T-helper 1 cell treated with Interleukin-12 subunit alpha and Interleukin-12 subunit beta and Interleukin-4 antibody, amounts not matched to agents 30 μg/mL and 1 μg/mL, for 36 hours (primary cell): ENCODE data around the gene FBRSL1.

ENCODE experiments used
- H3K27ac Mint-ChIP-seq: one replicate; pipeline ENCODE4 v1.8.0; 2021; ENCODE audit warnings: mild to moderate bottlenecking, mixed read lengths
- H3K27me3 Mint-ChIP-seq: one replicate; pipeline ENCODE4 v1.8.0; 2021; ENCODE audit warnings: low read depth, mixed read lengths
- H3K36me3 Mint-ChIP-seq: one replicate; pipeline ENCODE4 v1.8.0; 2021; ENCODE audit warnings: low read depth, mixed read lengths
- H3K4me1 Mint-ChIP-seq: one replicate; pipeline ENCODE4 v1.8.0; 2021; ENCODE audit warnings: low read depth, mixed read lengths
- H3K4me3 Mint-ChIP-seq: one replicate; pipeline ENCODE4 v1.8.0; 2021; ENCODE audit warnings: mild to moderate bottlenecking, moderate library complexity, mixed read lengths
- H3K9me3 Mint-ChIP-seq: one replicate; pipeline ENCODE4 v1.8.0; 2021; ENCODE audit warnings: mixed read lengths

The FBRSL1 gene

DNA sequence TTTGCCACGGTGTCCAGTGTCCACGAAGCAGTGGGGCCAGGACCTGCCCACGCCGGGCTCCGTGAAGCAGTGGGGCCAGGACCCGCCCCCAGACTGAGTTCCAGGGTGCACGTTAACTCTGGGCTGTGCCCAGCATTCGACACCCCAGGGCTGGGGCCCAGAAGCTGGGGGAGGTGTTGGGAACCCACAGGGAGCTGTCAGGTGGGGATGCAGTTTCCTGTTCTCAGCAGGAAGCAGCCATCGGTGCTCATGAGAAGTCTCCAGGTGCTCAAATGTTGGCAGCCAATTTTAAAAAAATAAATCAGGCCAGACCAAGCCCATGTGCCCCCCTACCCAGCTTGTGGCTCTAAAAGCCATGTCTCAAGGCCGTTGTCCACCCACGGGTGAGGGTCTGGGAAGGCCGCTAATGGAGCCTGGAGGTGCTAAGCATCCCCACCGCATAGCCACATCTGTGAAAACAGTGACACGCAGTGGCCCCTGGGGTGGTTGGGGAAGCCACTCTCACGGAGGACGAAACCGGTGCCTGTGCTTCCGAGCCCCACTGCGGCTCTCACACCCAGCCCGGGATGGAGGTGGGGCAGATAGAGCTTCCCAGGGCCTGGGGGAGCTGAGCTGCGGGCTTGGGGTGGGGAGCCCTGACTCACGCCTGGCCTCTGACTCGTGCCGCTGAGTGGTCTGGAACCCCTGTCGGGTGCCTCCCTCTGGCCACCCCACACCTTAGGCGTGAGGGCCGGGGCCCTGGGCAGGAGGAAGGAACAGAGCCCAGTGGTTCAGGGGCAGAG is 53.5 kb downstream of the FBRSL1 start:
- Mint-ChIP-seq H3K4me3 (no peak overlapping the region), H3K36me3 (no peaks in the 10 kb centered on the region), H3K4me1 (no peaks in the 10 kb centered on the region), H3K27ac (no peak overlapping the region), H3K9me3 (no peaks in the 10 kb centered on the region), H3K27me3 (no peaks in the 10 kb centered on the region)

DNA sequence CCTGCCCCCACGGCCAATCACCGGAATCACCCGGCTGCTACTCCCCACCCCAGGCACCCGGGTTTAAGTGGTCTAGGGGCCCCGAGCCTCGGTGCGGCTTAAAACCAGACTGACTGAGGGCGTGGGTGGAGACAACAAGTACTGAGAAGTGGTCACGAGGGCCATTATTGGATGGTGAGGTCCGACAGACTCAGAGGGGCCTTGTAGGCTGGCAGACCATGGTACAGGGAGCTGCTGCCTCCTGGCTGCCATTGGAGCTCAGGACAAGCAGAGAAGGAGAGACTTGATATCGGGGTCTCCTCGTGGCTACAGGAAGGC is 54.1 kb downstream of the FBRSL1 start:
- no peak overlapping the region for H3K4me3 Mint-ChIP-seq
- H3K36me3 Mint-ChIP-seq = no peaks in the 10 kb centered on the region
- no peaks in the 10 kb centered on the region for H3K4me1 Mint-ChIP-seq
- no peak overlapping the region for H3K27ac Mint-ChIP-seq
- H3K27me3 Mint-ChIP-seq = no peaks in the 10 kb centered on the region
- no peaks in the 10 kb centered on the region for H3K9me3 Mint-ChIP-seq

GRCh38 chr12:132544498-132544897 is 54.5 kb downstream of the FBRSL1 start:
- Mint-ChIP-seq H3K4me1 (no peaks in the 10 kb centered on the region), H3K4me3 (no peak overlapping the region), H3K9me3 (no peaks in the 10 kb centered on the region), H3K36me3 (no peaks in the 10 kb centered on the region), H3K27me3 (no peaks in the 10 kb centered on the region), H3K27ac (no peak overlapping the region)

DNA sequence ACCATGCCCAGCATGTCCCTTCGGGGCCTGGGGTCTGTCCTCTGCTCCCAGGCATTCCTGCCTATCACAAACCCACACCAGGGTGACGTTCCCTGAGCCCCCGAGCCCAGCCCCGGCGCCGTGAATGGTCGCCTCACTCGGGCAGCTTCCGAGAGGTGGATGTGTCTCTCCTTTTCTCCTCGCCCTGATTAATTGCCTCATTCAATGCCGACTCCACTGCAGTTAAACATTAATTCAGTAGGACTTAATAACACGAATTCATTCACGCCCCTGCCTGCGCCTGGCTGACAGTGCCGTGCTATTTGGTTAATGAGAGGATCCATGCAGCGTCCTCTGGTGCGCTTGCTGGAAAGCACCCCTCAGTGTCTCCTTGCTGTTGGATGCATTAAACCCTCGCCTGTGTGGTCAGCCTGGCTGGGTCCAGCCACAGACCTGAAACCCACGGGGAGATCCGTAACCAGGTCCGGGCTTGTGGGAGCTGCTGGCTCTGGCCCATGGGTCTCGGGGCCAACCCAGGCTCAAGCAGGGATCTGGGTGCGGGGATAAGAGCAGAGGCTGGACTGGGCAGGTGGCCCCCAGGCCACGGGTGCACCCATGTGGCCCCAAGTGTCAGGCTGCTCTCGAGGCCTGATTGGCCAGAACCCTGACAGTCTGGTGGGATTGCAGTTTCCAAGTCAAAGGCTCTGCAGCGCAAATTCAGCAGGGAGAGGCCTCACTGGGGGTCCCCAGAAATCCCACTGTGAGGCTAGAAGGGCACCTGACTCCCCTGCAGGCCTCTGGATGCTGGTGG is 55.4 kb downstream of the FBRSL1 start:
- Mint-ChIP-seq H3K36me3 (no peaks in the 10 kb centered on the region), H3K4me3 (no peak overlapping the region), H3K27me3 (no peaks in the 10 kb centered on the region), H3K9me3 (no peaks in the 10 kb centered on the region), H3K27ac (no peak overlapping the region), H3K4me1 (no peaks in the 10 kb centered on the region)

- no peaks in the 10 kb centered on the region for H3K27me3 Mint-ChIP-seq
- no peak overlapping the region for H3K27ac Mint-ChIP-seq
- H3K4me1 Mint-ChIP-seq = no peaks in the 10 kb centered on the region
- H3K36me3 Mint-ChIP-seq = no peaks in the 10 kb centered on the region
- H3K9me3 Mint-ChIP-seq = no peaks in the 10 kb centered on the region
- H3K4me3 Mint-ChIP-seq = no peak overlapping the region
Observed at GRCh38 chr12:132545955-132546354, 56.0 kb downstream of the FBRSL1 start.

DNA sequence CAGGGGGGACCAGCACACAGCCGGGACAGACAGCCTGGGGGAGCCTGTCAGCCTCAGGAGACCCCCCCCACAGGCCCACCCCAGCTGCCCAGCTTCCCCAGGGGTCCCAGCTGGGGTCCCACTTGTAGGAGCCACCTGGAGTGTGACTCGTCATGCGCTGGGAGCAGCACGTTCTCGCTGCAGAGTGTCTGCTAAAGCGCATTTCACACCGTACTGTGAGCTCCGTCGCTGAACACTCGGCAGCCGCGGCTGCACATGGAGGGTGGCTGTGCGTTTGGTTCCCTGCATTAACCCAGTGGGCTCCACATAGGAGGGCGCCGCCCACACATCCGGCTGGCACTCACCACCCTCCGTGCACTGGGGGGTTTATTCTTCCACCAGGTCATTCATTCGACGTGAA is 56.7 kb downstream of the FBRSL1 start:
- no peak overlapping the region for H3K27ac Mint-ChIP-seq
- no peaks in the 10 kb centered on the region for H3K36me3 Mint-ChIP-seq
- H3K4me1 Mint-ChIP-seq = no peaks in the 10 kb centered on the region
- H3K9me3 Mint-ChIP-seq = no peaks in the 10 kb centered on the region
- H3K4me3 Mint-ChIP-seq = no peak overlapping the region
- no peaks in the 10 kb centered on the region for H3K27me3 Mint-ChIP-seq

- H3K4me1 Mint-ChIP-seq = no peaks in the 10 kb centered on the region
- H3K4me3 Mint-ChIP-seq = no peak overlapping the region
- H3K27me3 Mint-ChIP-seq = no peaks in the 10 kb centered on the region
- no peaks in the 10 kb centered on the region for H3K9me3 Mint-ChIP-seq
- H3K36me3 Mint-ChIP-seq = no peaks in the 10 kb centered on the region
- H3K27ac Mint-ChIP-seq = no peak overlapping the region
Observed at GRCh38 chr12:132547205-132547740, 57.3 kb downstream of the FBRSL1 start.

GRCh38 chr12:132548430-132549058 is 58.6 kb downstream of the FBRSL1 start:
- Mint-ChIP-seq H3K9me3 (no peaks in the 10 kb centered on the region), H3K27me3 (no peaks in the 10 kb centered on the region), H3K36me3 (no peaks in the 10 kb centered on the region), H3K4me3 (no peak overlapping the region), H3K4me1 (no peaks in the 10 kb centered on the region), H3K27ac (no peak overlapping the region)

GRCh38 chr12:132549059-132549458 is 59.1 kb downstream of the FBRSL1 start:
- H3K9me3 Mint-ChIP-seq = no peaks in the 10 kb centered on the region
- no peaks in the 10 kb centered on the region for H3K4me1 Mint-ChIP-seq
- H3K4me3 Mint-ChIP-seq = no peak overlapping the region
- H3K27me3 Mint-ChIP-seq = no peaks in the 10 kb centered on the region
- no peaks in the 10 kb centered on the region for H3K36me3 Mint-ChIP-seq
- H3K27ac Mint-ChIP-seq = no peak overlapping the region

DNA sequence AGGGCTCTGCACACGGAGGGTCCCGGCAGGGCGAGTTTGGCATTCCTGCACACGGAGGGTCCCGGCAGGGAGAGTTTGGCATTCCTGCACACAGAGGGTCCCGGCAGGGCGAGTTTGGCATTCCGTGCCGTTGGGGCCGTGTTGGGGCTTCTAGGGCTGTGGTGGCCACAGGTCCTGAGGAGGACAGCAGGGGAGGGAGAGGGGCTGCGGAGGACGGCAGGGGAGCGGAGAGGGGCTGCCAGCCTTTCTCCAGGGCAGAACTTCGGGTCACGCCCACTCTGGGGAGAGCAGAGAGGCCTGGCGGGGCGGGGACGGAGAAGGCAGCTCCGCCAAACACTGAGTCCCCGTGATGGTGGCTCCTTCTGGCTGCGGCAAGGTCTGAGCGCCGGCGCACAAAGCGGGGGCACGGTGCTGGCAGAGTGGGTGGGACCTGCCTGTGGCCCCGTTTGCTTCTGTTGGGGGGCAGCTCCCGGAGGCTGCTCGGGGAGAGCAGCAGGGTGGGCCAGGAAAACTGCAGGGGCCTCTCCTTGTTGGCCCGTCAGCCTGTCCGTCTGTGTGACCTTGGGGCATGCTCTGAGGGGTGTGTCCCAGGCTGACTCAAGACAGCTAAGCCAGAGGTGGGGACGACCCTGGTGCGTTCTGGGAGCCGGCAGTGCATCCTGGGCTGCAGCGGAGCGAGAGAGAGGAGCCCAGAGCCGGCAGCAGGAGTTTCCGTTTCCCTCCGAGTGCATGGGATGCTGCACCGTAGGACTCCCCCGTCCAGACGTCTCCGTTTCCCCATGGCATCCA is 60.3 kb downstream of the FBRSL1 start:
- H3K27me3 Mint-ChIP-seq = no peaks in the 10 kb centered on the region
- H3K4me1 Mint-ChIP-seq = no peaks in the 10 kb centered on the region
- no peaks in the 10 kb centered on the region for H3K36me3 Mint-ChIP-seq
- no peak overlapping the region for H3K4me3 Mint-ChIP-seq
- no peak overlapping the region for H3K27ac Mint-ChIP-seq
- H3K9me3 Mint-ChIP-seq = no peaks in the 10 kb centered on the region

GRCh38 chr12:132550830-132551640 is 61.1 kb downstream of the FBRSL1 start:
- Mint-ChIP-seq H3K4me1 (no peaks in the 10 kb centered on the region), H3K9me3 (no peaks in the 10 kb centered on the region), H3K27ac (no peak overlapping the region), H3K36me3 (no peaks in the 10 kb centered on the region), H3K27me3 (no peaks in the 10 kb centered on the region), H3K4me3 (no peak overlapping the region)

- no peaks in the 10 kb centered on the region for H3K27me3 Mint-ChIP-seq
- no peaks in the 10 kb centered on the region for H3K36me3 Mint-ChIP-seq
- H3K4me1 Mint-ChIP-seq = no peaks in the 10 kb centered on the region
- H3K27ac Mint-ChIP-seq = no peak overlapping the region
- no peaks in the 10 kb centered on the region for H3K9me3 Mint-ChIP-seq
- no peak overlapping the region for H3K4me3 Mint-ChIP-seq
Observed at GRCh38 chr12:132551641-132552031, 61.7 kb downstream of the FBRSL1 start.

- H3K4me3 Mint-ChIP-seq = no peak overlapping the region
- H3K27me3 Mint-ChIP-seq = peaks cover 12% of the 10 kb centered on the region
- H3K4me1 Mint-ChIP-seq = peaks cover 4% of the 10 kb centered on the region
- H3K9me3 Mint-ChIP-seq = no peaks in the 10 kb centered on the region
- H3K27ac Mint-ChIP-seq = no peak overlapping the region
- no peaks in the 10 kb centered on the region for H3K36me3 Mint-ChIP-seq
Observed at GRCh38 chr12:132554845-132555630, 65.1 kb downstream of the FBRSL1 start.
